Measurements from ENCODE around the gene SLC10A4. TPM values are rescaled to one million over a fixed set of nuclear protein-coding genes. Genes with fewer than 3 reads are reported as not detected.

SLC10A4 gene
- total and polyA plus RNA-seq, 3 experiments from 2014 or later: not detected

DNA sequence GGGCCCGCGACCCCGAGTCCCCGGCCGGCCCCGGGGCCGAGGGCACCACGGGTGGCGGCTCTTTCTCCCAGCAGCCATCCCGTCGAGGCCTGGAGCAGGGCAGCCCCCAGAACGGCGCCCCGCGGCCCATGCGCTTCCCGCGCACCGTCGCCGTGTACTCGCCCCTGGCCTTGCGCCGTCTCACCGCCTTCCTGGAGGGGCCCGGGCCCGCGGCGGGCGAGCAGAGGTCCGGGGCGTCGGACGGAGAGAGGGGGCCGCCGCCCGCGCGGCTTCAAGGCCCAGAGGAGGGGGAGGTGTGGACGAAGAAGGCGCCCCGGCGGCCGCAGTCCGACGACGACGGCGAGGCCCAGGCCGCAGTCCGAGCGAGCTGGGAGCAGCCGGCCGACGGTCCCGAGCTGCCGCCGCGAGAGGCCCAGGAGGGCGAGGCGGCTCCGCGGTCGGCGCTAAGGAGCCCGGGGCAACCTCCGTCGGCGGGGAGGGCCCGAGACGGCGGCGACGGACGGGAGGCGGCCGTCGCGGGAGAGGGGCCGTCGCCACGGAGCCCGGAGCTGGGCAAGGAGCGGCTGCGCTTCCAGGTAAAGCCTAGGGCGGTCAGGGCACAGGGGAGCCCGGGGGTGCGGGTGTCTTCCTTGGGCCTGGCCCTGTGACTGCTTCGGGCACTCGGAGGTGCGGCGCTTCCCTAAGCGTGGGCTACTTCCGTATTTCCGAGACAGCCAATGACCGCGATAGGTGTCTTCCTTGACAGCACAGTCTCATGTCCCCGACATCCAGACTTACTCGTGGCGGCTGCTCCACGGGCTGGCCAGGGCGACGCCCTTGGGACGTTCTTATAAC is 7.8 kb downstream of the SLC10A4 start:
- peaks cover 7% of the 10 kb centered on the region for H3K27me3 ChIP-seq (ENCODE audit: insufficient read depth, low read length, poor library complexity, severe bottlenecking)
- no peak overlapping the region for H3K27ac ChIP-seq (ENCODE audit: low read depth, low read length)
- POLR2A ChIA-PET: no interaction called here
- CTCF ChIA-PET: no interaction called here
- Mint-ChIP-seq H3K27ac (no peak overlapping the region), H3K36me3 (no peaks in the 10 kb centered on the region), H3K4me3 (peak overlapping the region in 1 of 7 donors; percentile 31), H3K4me1 (peaks cover 0 to 8% (median 1%) of the 10 kb centered on the region in 3 donors), H3K9me3 (peaks cover 0 to 3% (median 0%) of the 10 kb centered on the region in 5 donors), H3K27me3 (peaks cover 44 to 52% of the 10 kb centered on the region in 2 donors)
- no peaks in the 10 kb centered on the region for H3K36me3 ChIP-seq (ENCODE audit: insufficient read depth, low read length)
- H3K9me3 ChIP-seq (ENCODE audit: low read length): no peaks in the 10 kb centered on the region
- no peak overlapping the region for H3K4me3 ChIP-seq (ENCODE audit: low read length)
- H3K4me1 ChIP-seq (ENCODE audit: insufficient read depth, low read length): no peaks in the 10 kb centered on the region
- DNase-seq: no peak

DNA sequence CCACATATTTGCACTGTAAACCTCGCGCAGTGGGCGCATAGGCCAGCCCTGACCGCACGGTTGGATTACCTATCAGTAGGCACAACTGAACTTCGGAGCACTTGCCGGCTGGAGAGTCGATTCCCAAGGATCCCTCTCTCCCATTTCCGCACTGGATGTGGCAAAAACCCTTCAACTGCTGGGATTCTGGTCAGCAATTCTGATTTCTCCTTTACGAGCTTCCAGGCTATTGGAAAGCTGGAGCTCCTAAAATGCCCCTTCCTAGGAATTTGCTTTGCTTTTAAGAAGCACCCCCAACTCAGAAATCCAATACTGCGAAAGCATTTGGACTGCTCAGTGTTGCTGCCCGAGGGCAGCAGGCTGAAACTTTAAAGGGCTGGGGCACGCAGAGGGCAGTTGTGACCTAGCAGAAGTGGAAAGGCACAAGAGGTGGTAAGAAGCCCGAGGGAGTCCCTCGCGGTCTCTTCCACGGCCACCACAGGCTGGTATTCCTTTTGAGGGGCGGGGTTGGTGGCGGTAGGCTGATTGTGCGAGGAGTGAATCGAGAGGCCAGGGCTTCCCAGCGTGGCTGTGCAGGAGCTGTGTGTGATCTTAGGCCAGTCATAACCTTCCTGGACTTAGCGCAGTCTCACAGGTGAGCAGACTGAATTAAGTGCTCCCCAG is 8.5 kb downstream of the SLC10A4 start:
- Mint-ChIP-seq H3K9me3 (peaks cover 0 to 3% (median 0%) of the 10 kb centered on the region in 5 donors), H3K27ac (no peak overlapping the region), H3K36me3 (peaks cover 0 to 3% (median 0%) of the 10 kb centered on the region in 3 donors), H3K4me1 (peaks cover 0 to 8% (median 1%) of the 10 kb centered on the region in 3 donors), H3K4me3 (peak overlapping the region in 4 of 7 donors; percentile 0 to 54 (median 37)), H3K27me3 (peaks cover 42 to 47% of the 10 kb centered on the region in 2 donors)
- Histone ChIP-seq H3K36me3 (ENCODE audit: insufficient read depth, low read length) (no peaks in the 10 kb centered on the region), H3K4me3 (ENCODE audit: low read length) (no peak overlapping the region), H3K27ac (ENCODE audit: low read depth, low read length) (no peak overlapping the region), H3K4me1 (ENCODE audit: insufficient read depth, low read length) (no peaks in the 10 kb centered on the region), H3K27me3 (ENCODE audit: insufficient read depth, low read length, poor library complexity, severe bottlenecking) (peaks cover 7% of the 10 kb centered on the region), H3K9me3 (ENCODE audit: low read length) (no peaks in the 10 kb centered on the region)
- ChIA-PET CTCF (no interaction called here), POLR2A (no interaction called here)
- no peak for DNase-seq

DNA sequence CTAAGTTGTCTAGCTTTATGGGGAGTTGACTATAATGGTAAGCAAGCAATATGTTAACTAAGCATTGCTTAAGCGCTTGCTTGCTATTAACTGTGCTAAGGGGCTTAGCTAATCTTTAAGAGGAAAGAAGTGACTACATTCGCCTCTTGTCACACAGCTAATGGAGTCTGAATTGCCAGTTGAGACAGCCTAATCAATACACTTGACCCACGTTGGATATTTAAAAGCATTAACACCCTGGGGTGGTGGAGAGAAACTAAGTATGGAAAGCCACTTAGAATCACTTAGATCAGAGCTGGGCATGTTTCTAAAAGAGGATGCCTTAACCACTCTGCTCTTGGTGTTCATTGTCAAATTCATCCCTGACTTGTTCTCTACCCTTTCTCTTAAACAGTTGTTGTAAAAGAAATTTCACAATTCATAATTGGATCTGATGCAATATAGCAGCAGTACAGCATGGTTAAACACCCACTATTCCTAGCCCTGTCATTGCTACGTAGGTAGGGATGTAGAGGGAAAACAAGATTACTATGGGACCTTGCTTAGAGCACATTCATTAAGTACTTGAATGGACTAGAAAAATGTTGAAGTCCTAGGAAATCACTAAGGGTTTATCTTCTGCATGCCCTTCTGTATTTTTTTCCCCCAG is 10.4 kb downstream of the SLC10A4 start:
- no peak overlapping the region for H3K27ac ChIP-seq (ENCODE audit: low read depth, low read length)
- DNase-seq: no peak
- Mint-ChIP-seq H3K4me3 (no peak overlapping the region), H3K27me3 (peaks cover 29 to 31% of the 10 kb centered on the region in 2 donors), H3K36me3 (peaks cover 0 to 12% (median under 1%) of the 10 kb centered on the region in 3 donors), H3K4me1 (peaks cover 0 to 8% (median 1%) of the 10 kb centered on the region in 3 donors), H3K27ac (no peak overlapping the region), H3K9me3 (no peaks in the 10 kb centered on the region)
- no peak overlapping the region for H3K4me3 ChIP-seq (ENCODE audit: low read length)
- CTCF ChIA-PET: no interaction called here
- no peaks in the 10 kb centered on the region for H3K4me1 ChIP-seq (ENCODE audit: insufficient read depth, low read length)
- no peaks in the 10 kb centered on the region for H3K9me3 ChIP-seq (ENCODE audit: low read length)
- H3K36me3 ChIP-seq (ENCODE audit: insufficient read depth, low read length): peaks cover under 1% of the 10 kb centered on the region
- peaks cover 7% of the 10 kb centered on the region for H3K27me3 ChIP-seq (ENCODE audit: insufficient read depth, low read length, poor library complexity, severe bottlenecking)
- POLR2A ChIA-PET: no interaction called here

DNA sequence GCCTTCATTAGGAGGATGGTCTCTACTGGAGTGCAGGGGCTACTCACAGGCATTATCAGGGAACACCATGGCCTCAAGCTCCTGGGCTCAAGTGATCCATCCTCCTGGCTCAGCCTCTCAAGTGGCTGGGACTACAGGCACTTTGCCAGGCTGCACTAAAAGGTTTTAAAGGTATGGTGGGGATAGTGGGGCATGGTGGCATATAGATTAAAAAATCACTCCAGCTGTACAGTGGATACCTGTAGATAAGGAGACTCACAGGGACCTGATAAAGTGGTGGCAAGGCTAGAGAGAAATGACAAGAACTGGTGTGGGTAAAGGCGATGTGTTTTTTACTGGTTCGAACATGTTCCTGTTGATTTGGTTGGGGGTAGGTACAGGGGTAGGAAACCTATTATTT is 12.8 kb downstream of the SLC10A4 start:
- no peaks in the 10 kb centered on the region for H3K4me1 ChIP-seq (ENCODE audit: insufficient read depth, low read length)
- Mint-ChIP-seq H3K4me3 (no peak overlapping the region), H3K9me3 (no peaks in the 10 kb centered on the region), H3K36me3 (peaks cover 1 to 33% (median 9%) of the 10 kb centered on the region in 3 donors), H3K27me3 (peaks cover 15 to 16% of the 10 kb centered on the region in 2 donors), H3K27ac (peak overlapping the region in 1 of 8 donors; percentile 43), H3K4me1 (no peaks in the 10 kb centered on the region)
- POLR2A ChIA-PET: no interaction called here
- no peak for DNase-seq
- peaks cover 8% of the 10 kb centered on the region for H3K36me3 ChIP-seq (ENCODE audit: insufficient read depth, low read length)
- H3K4me3 ChIP-seq (ENCODE audit: low read length): no peak overlapping the region
- CTCF ChIA-PET: no interaction called here
- H3K27ac ChIP-seq (ENCODE audit: low read depth, low read length): no peak overlapping the region
- no peaks in the 10 kb centered on the region for H3K27me3 ChIP-seq (ENCODE audit: insufficient read depth, low read length, poor library complexity, severe bottlenecking)
- no peaks in the 10 kb centered on the region for H3K9me3 ChIP-seq (ENCODE audit: low read length)

DNA sequence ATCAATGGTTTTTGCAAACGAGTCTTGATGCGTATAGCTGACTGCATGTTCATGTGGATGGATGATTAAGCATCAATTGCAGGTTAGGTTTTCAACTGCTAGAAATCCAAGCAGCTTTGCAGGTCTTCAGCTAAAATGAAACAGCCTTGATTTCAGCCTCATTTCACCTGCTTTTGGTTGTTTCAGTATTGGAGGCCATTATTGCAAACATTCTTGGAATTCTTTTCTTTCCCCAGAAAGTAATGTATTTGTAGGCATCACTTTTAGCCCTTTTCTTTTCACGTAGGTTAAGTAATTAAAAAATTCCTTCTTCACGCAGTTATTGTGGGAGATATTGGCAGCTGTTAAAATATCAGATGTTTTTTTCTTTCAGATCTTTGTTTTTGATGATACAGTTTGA is 15.8 kb downstream of the SLC10A4 start:
- H3K4me1 ChIP-seq (ENCODE audit: insufficient read depth, low read length): no peaks in the 10 kb centered on the region
- Mint-ChIP-seq H3K4me3 (no peak overlapping the region), H3K4me1 (no peaks in the 10 kb centered on the region), H3K36me3 (peaks cover 4 to 51% (median 13%) of the 10 kb centered on the region in 3 donors), H3K27me3 (peaks cover 0 to 3% of the 10 kb centered on the region in 2 donors), H3K27ac (no peak overlapping the region), H3K9me3 (no peaks in the 10 kb centered on the region)
- H3K27me3 ChIP-seq (ENCODE audit: insufficient read depth, low read length, poor library complexity, severe bottlenecking): no peaks in the 10 kb centered on the region
- H3K4me3 ChIP-seq (ENCODE audit: low read length): no peak overlapping the region
- H3K9me3 ChIP-seq (ENCODE audit: low read length): no peaks in the 10 kb centered on the region
- H3K27ac ChIP-seq (ENCODE audit: low read depth, low read length): no peak overlapping the region
- CTCF ChIA-PET: no interaction called here
- peaks cover 8% of the 10 kb centered on the region for H3K36me3 ChIP-seq (ENCODE audit: insufficient read depth, low read length)
- no peak for DNase-seq
- POLR2A ChIA-PET: no interaction called here

DNA sequence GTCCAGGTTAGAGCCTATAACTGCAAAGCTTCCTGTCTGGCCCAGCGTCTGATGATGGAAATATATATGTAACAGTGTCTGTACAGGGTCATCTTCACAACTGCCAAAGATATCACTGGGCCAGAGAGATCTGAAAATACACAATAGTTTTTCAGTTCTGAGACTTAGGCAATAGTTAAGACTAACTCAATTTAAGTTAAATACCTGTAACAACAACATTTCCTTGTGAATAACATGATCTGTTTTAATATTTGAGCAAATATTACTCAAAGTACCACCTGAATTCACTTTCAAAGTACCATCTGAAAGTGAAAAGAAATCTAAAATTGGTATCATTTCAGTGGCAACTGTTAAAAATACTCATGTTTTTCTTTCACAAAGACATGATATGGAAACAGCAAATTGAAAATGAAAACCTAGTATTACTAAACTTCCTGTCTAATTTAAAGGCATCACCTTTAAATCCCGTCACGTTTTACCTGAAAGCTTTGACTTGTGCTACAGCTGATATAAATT is 16.5 kb downstream of the SLC10A4 start:
- Mint-ChIP-seq H3K27me3 (peaks cover 0 to under 1% of the 10 kb centered on the region in 2 donors), H3K9me3 (no peaks in the 10 kb centered on the region), H3K27ac (peak overlapping the region in 2 of 8 donors; percentile 32 to 56), H3K4me3 (no peak overlapping the region), H3K4me1 (no peaks in the 10 kb centered on the region), H3K36me3 (peaks cover 4 to 57% (median 13%) of the 10 kb centered on the region in 3 donors)
- Histone ChIP-seq H3K4me3 (ENCODE audit: low read length) (no peak overlapping the region), H3K27me3 (ENCODE audit: insufficient read depth, low read length, poor library complexity, severe bottlenecking) (no peaks in the 10 kb centered on the region), H3K27ac (ENCODE audit: low read depth, low read length) (no peak overlapping the region), H3K36me3 (ENCODE audit: insufficient read depth, low read length) (peaks cover 8% of the 10 kb centered on the region), H3K9me3 (ENCODE audit: low read length) (no peaks in the 10 kb centered on the region), H3K4me1 (ENCODE audit: insufficient read depth, low read length) (no peaks in the 10 kb centered on the region)
- DNase-seq: no peak
- POLR2A ChIA-PET: no interaction called here
- CTCF ChIA-PET: no interaction called here

DNA sequence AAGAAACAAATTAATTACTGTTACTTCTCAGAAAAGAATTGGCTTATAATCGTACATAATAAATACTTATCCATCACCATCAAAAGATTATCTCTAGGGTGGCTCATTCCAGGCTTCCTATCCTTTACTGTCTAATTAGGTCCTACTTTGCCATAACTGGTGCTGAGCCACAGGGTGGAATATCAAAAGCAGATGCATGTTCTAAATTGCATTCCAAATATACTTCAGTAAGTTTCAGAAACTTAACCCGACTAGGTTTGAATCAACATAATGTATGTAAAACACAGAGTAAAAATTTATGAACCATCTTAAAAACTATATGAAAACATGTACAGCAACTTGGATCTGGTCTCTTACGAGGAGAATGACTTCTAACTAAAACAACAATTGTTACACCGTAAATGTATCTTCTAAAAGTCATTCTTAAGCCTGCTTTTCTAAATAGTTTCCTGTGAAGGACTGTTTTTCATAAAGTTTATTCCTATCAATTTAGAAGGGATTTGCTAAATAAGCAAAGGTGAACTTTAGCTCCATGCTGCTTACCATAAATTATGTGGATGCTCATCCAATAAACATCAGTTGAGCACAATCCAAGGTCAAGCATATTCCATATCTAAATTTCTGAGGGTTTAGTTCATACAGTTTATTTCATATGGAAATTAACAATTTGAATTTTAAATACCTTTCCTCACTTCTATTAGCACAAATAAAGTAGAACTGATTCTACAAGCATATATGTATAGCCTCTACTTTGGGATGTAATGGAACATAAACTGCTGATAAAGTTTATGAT is 20.3 kb downstream of the SLC10A4 start:
- Histone ChIP-seq H3K27me3 (ENCODE audit: insufficient read depth, low read length, poor library complexity, severe bottlenecking) (no peaks in the 10 kb centered on the region), H3K36me3 (ENCODE audit: insufficient read depth, low read length) (peaks cover 13% of the 10 kb centered on the region), H3K4me1 (ENCODE audit: insufficient read depth, low read length) (no peaks in the 10 kb centered on the region), H3K27ac (ENCODE audit: low read depth, low read length) (no peak overlapping the region), H3K9me3 (ENCODE audit: low read length) (no peaks in the 10 kb centered on the region), H3K4me3 (ENCODE audit: low read length) (no peak overlapping the region)
- ChIA-PET CTCF (no interaction called here), POLR2A (no interaction called here)
- no peaks in the 10 kb centered on the region for H3K27me3 Mint-ChIP-seq
- H3K4me3 Mint-ChIP-seq: no peak overlapping the region
- H3K4me1 Mint-ChIP-seq: no peaks in the 10 kb centered on the region
- H3K36me3 Mint-ChIP-seq: peaks cover 4 to 70% (median 23%) of the 10 kb centered on the region in 3 donors
- no peak for DNase-seq
- no peaks in the 10 kb centered on the region for H3K9me3 Mint-ChIP-seq
- peak overlapping the region in 2 of 8 donors; percentile 7 to 54 for H3K27ac Mint-ChIP-seq

Measured in CD8-positive, alpha-beta memory T cell (primary cell).